H1 (cell line): ENCODE results near the gene ORMDL3. TPM values are rescaled to one million over a fixed set of nuclear protein-coding genes. Genes with fewer than 3 reads are reported as not detected.

Source experiments
- CTCF ChIA-PET: fragments of 300-600 bp; sonication (Branson Sonifier 250); formaldehyde crosslinking; loops from one replicate; lab custom pipeline; 2021; ENCODE audit not compliant: partially characterized antibody; lab: Charles Lee
- POLR2A ChIA-PET: fragments of 300-600 bp; sonication (Branson Sonifier 250); formaldehyde crosslinking; loops from one replicate; lab custom pipeline; 2021; ENCODE audit warnings: inconsistent platforms; ENCODE audit not compliant: partially characterized antibody; lab: Charles Lee
- DNase-seq, 2 experiments: peaks; one replicate each; pipeline versions ENCODE4 v3.0.0 to v3.0.0-alpha.2; 2010 to 2022; ENCODE audit warnings: low spot score in 2 of 2, low read depth in 1 of 2, mixed read lengths in 1 of 2
- FAIRE-seq: peaks from 2 replicates; lab custom pipeline; 2011; peaks lifted over from hg19 to GRCh38; lab: Jason Lieb, UNC
- H2AFZ ChIP-seq: 2 replicates; pipeline ENCODE4 v1.8.1; 2012; ENCODE audit warnings: low read length, inconsistent platforms
- H2AK5ac ChIP-seq: 2 replicates; pipeline ENCODE4 v1.6.1; 2013; ENCODE audit warnings: low read depth, low read length
- H2BK120ac ChIP-seq: replicated peaks from 2 replicates; pipeline ENCODE3; 2013; ENCODE audit warnings: low read depth, low read length, inconsistent platforms
- H2BK12ac ChIP-seq: 2 replicates; pipeline ENCODE4 v1.6.1; 2013; ENCODE audit warnings: low read depth, low read length
- H2BK15ac ChIP-seq: 2 replicates; pipeline ENCODE4 v1.6.1; 2013; ENCODE audit warnings: low read length
- H2BK20ac ChIP-seq: 2 replicates; pipeline ENCODE4 v1.6.1; 2013; ENCODE audit warnings: low read length
- H2BK5ac ChIP-seq: 2 replicates; pipeline ENCODE4 v1.6.1; 2013; ENCODE audit warnings: low read depth, low read length
- H3K14ac ChIP-seq: 2 replicates; pipeline ENCODE4 v1.6.1; 2013; ENCODE audit warnings: inconsistent platforms; ENCODE audit not compliant: insufficient read length
- H3K18ac ChIP-seq: 2 replicates; pipeline ENCODE4 v1.6.1; 2013; ENCODE audit warnings: low read length; ENCODE audit errors: extremely low read depth
- H3K23ac ChIP-seq: 2 replicates; pipeline ENCODE4 v1.6.1; 2013; ENCODE audit warnings: inconsistent platforms; ENCODE audit not compliant: insufficient read length
- H3K23me2 ChIP-seq: 2 replicates; pipeline ENCODE4 v1.6.1; 2013; ENCODE audit warnings: low read depth, low read length
- H3K27ac ChIP-seq: 2 replicates; pipeline ENCODE4 v1.6.1; 2011; ENCODE audit warnings: low read depth, low read length, inconsistent platforms
- H3K27me3 ChIP-seq, 4 experiments: replicated peaks in 1 of 4; 1 replicate in 1 of 4; 2 replicates in 3 of 4; pipeline versions ENCODE4 v1.6.1 to v1.8.1; 2011 to 2013; ENCODE audit warnings: low read length in 3 of 4, mild to moderate bottlenecking in 3 of 4, inconsistent platforms in 2 of 4, mixed read lengths in 2 of 4, moderate library complexity in 1 of 4; ENCODE audit not compliant: control insufficient read depth in 3 of 4, insufficient read depth in 3 of 4; ENCODE audit errors: extremely low read depth in 1 of 4
- H3K36me3 ChIP-seq, 4 experiments: 2 replicates each; pipeline versions ENCODE4 v1.6.1 to v1.8.1; 2011 to 2013; ENCODE audit warnings: mild to moderate bottlenecking in 4 of 4, low read length in 3 of 4, moderate library complexity in 2 of 4, control low read depth in 1 of 4, inconsistent platforms in 1 of 4; ENCODE audit not compliant: insufficient read depth in 4 of 4, control insufficient read depth in 2 of 4
- H3K4ac ChIP-seq: replicated peaks from 2 replicates; pipeline ENCODE3; 2013; ENCODE audit warnings: low read length, low read depth, mixed read lengths, inconsistent platforms; ENCODE audit not compliant: insufficient read length
- H3K4me1 ChIP-seq, 4 experiments: replicated peaks in 1 of 4; 1 replicate in 1 of 4; 2 replicates in 3 of 4; pipeline versions ENCODE4 v1.6.1 to v1.8.1; 2011 to 2013; ENCODE audit warnings: low read length in 3 of 4, inconsistent platforms in 2 of 4, mixed read lengths in 1 of 4; ENCODE audit not compliant: insufficient read depth in 4 of 4, control insufficient read depth in 3 of 4
- H3K4me2 ChIP-seq, 2 experiments: 2 replicates each; pipeline versions ENCODE4 v1.6.1 to v1.8.1; 2011 to 2013; ENCODE audit warnings: low read depth in 2 of 2, low read length in 2 of 2, control low read depth in 1 of 2, inconsistent platforms in 1 of 2, mild to moderate bottlenecking in 1 of 2; ENCODE audit not compliant: insufficient read depth in 1 of 2
- H3K4me3 ChIP-seq, 4 experiments: fragments of 200-600, 300-600 bp in 1 of 4; sonication (generic), shearing (Covaris generic), sonication (Bioruptor Twin) in 1 of 4; 2 replicates each; pipeline versions ENCODE4 v1.5.1 to v1.8.1; 2011 to 2016; ENCODE audit warnings: low read length in 4 of 4, low read depth in 3 of 4, control low read depth in 2 of 4, inconsistent platforms in 2 of 4, mild to moderate bottlenecking in 2 of 4, mixed read lengths in 1 of 4, moderate library complexity in 1 of 4; ENCODE audit not compliant: insufficient read depth in 2 of 4; ENCODE audit errors: extremely low read depth in 1 of 4
- H3K56ac ChIP-seq: replicated peaks from 2 replicates; pipeline ENCODE3; 2013; ENCODE audit warnings: low read depth, mild to moderate bottlenecking, mixed read lengths, low read length, inconsistent platforms; ENCODE audit not compliant: insufficient read length
- H3K79me1 ChIP-seq: 2 replicates; pipeline ENCODE4 v1.6.1; 2013; ENCODE audit warnings: low read depth, low read length, control low read depth
- H3K79me2 ChIP-seq, 2 experiments: 2 replicates each; pipeline versions ENCODE4 v1.6.1 to v1.8.1; 2012 to 2013; ENCODE audit warnings: low read length in 2 of 2, mild to moderate bottlenecking in 2 of 2, inconsistent platforms in 1 of 2; ENCODE audit not compliant: insufficient read depth in 2 of 2, control insufficient read depth in 1 of 2
- H3K9ac ChIP-seq, 4 experiments: replicated peaks in 1 of 4; 1 replicate in 1 of 4; 2 replicates in 3 of 4; pipeline versions ENCODE4 v1.6.1 to v1.8.1; 2011 to 2013; ENCODE audit warnings: low read depth in 3 of 4, low read length in 3 of 4, control low read depth in 2 of 4, mild to moderate bottlenecking in 2 of 4, moderate library complexity in 2 of 4, inconsistent platforms in 1 of 4; ENCODE audit errors: extremely low read depth in 1 of 4
- H3K9me3 ChIP-seq, 2 experiments: 2 replicates each; pipeline versions ENCODE4 v1.6.1 to v1.8.1; 2012 to 2013; ENCODE audit warnings: mild to moderate bottlenecking in 2 of 2, moderate library complexity in 2 of 2, control low read depth in 1 of 2, inconsistent platforms in 1 of 2, low read depth in 1 of 2, low read length in 1 of 2, mixed read lengths in 1 of 2; ENCODE audit not compliant: insufficient read depth in 2 of 2
- H4K20me1 ChIP-seq, 2 experiments: replicated peaks in 1 of 2; 2 replicates each; pipeline versions ENCODE3 to v1.8.1; 2011 to 2013; ENCODE audit warnings: inconsistent platforms in 2 of 2, low read length in 2 of 2, mild to moderate bottlenecking in 1 of 2; ENCODE audit not compliant: insufficient read depth in 2 of 2, control insufficient read depth in 1 of 2
- H4K5ac ChIP-seq: 2 replicates; pipeline ENCODE4 v1.6.1; 2013; ENCODE audit warnings: low read length, low read depth, mixed read lengths, inconsistent platforms; ENCODE audit not compliant: insufficient read length
- H4K8ac ChIP-seq: 2 replicates; pipeline ENCODE4 v1.8.0; 2013; ENCODE audit warnings: mild to moderate bottlenecking, moderate library complexity, low read length, inconsistent platforms; ENCODE audit not compliant: insufficient read depth; ENCODE audit errors: extremely low read depth
- H4K91ac ChIP-seq: replicated peaks from 2 replicates; pipeline ENCODE3; 2013; ENCODE audit warnings: low read length, mixed read lengths, inconsistent platforms; ENCODE audit not compliant: insufficient read length
- ATF3 ChIP-seq: IDR thresholded peaks from 2 replicates; pipeline ENCODE4 v1.6.1; 2011; ENCODE audit warnings: low read depth, mild to moderate bottlenecking, low read length; ENCODE audit not compliant: insufficient read depth
- BRCA1 ChIP-seq: IDR thresholded peaks from 2 replicates; pipeline ENCODE4 v1.6.1; 2012; ENCODE audit warnings: low read depth, low read length, improper control_type of control experiment
- CBX8 ChIP-seq: fragments of 300-800, 300-1000 bp; sonication (generic); IDR thresholded peaks from 2 replicates; pipeline ENCODE4 v1.7.1; 2016; ENCODE audit warnings: low read depth, low read length, borderline replicate concordance
- CTCF ChIP-seq, 3 experiments: IDR thresholded peaks; 1 replicate in 2 of 3; 2 replicates in 1 of 3; pipeline versions ENCODE4 v1.5.1 to v1.6.1; 2011; ENCODE audit warnings: low read length in 3 of 3, mild to moderate bottlenecking in 3 of 3, inconsistent platforms in 2 of 3, low read depth in 1 of 3, moderate library complexity in 1 of 3; ENCODE audit not compliant: insufficient read depth in 1 of 3; ENCODE audit errors: control extremely low read depth in 1 of 3
- KDM5A ChIP-seq: fragments of 200-600 bp; IDR thresholded peaks from 2 replicates; pipeline ENCODE4 v1.7.1; 2012; ENCODE audit warnings: mild to moderate bottlenecking, low read length, inconsistent platforms, mixed read lengths
- RNF2 ChIP-seq: fragments of 200-900, 300-1000 bp; sonication (generic); IDR thresholded peaks from 2 replicates; pipeline ENCODE4 v1.7.1; 2016; ENCODE audit warnings: borderline replicate concordance, low read depth, mild to moderate bottlenecking, antibody characterized with exemption, low read length; ENCODE audit not compliant: poor library complexity, severe bottlenecking; ENCODE audit errors: missing control alignments
- USF2 ChIP-seq: IDR thresholded peaks from 2 replicates; pipeline ENCODE4 v1.6.1; 2011; ENCODE audit warnings: low read length, improper control_type of control experiment
- WGBS, 2 experiments: shearing (Covaris generic) in 1 of 2; methylation state at CpG; one replicate each; pipeline versions ENCODE4 v1.1.6 to v1.1.7; 2013 to 2015; ENCODE audit warnings: low lambda C conversion rate in 2 of 2, mixed read lengths in 2 of 2, inconsistent platforms in 1 of 2, low coverage in 1 of 2, missing lambda C conversion rate in 1 of 2; ENCODE audit not compliant: insufficient replicate concordance in 2 of 2, insufficient coverage in 1 of 2, insufficient read length in 1 of 2; ENCODE audit errors: extremely low coverage in 1 of 2, missing lambda C conversion rate in 1 of 2; 5-methylcytosine and 5-hydroxymethylcytosine counted together
- polyA plus RNA-seq, 7 experiments: library from polyadenylated mRNA; depleted of rRNA in 3 of 7; stranded (reverse) in 5 of 7; unstranded in 2 of 7; fragments of >200 nt in 5 of 7; fragments of 200-250 nt in 2 of 7; gene quantifications; 1 replicate in 5 of 7; 2 replicates in 1 of 7; 4 replicates in 1 of 7; pipeline versions ENCODE4 v1.2.1 to v1.2.3, GENCODE V29; 2011 to 2013; ENCODE audit warnings: missing spikeins in 2 of 7, mixed read lengths in 2 of 7
- total RNA-seq: library from RNA; stranded (reverse); fragmentation: NEBNext Ultra II Directional; extraction: Animal tissue kit (Norgen Biotek cat#: 25700); gene quantifications from 2 replicates; pipeline ENCODE4 v1.2.1, GENCODE V29; 2021

Gene ORMDL3
- total and polyA plus RNA-seq, 2 of the 8 experiments (the other 6 are each of a cell fraction or from before 2014, with no cell fraction given) = 50.4 to 108 TPM

GRCh38 chr17:39872751-39873150 lies 54.6 kb downstream of the ORMDL3 start:
- no peak overlapping the region for H2BK15ac ChIP-seq
- H4K5ac ChIP-seq = no peak overlapping the region
- no peak overlapping the region for H2BK20ac ChIP-seq
- no peak overlapping the region for H3K56ac ChIP-seq
- H4K91ac ChIP-seq = no peak overlapping the region
- CTCF ChIA-PET = interaction anchor here (0.6 to 1.8 kb wide), 8 partner anchors 10 to 112 kb away, joined by 3 to 5 read pairs (median 4); no protein-coding TSS in a partner anchor
- no peak for DNase-seq
- no peaks in the 10 kb centered on the region; a peak in 1 of 7 replicates for H3K4me1 ChIP-seq
- H3K4me2 ChIP-seq = no peak overlapping the region
- H3K27me3 ChIP-seq = peaks cover 0 to 4% (median 4%) of the 10 kb centered on the region in 4 experiments; a peak in 2 of 7 replicates
- H3K27ac ChIP-seq = no peak overlapping the region
- no peak overlapping the region for H2AK5ac ChIP-seq
- no peaks in the 10 kb centered on the region for H3K23me2 ChIP-seq
- H3K9me3 ChIP-seq = no peaks in the 10 kb centered on the region
- no peak overlapping the region for H3K23ac ChIP-seq
- no peak overlapping the region for H2BK5ac ChIP-seq
- no peak overlapping the region for H2AFZ ChIP-seq
- no peak overlapping the region for H3K4ac ChIP-seq
- WGBS, 2 experiments = 83% methylated on average over 2 of the region's 2 CpGs; no CpG with 5 or more reads in 1 of the 2 experiments
- no peaks in the 10 kb centered on the region for H3K36me3 ChIP-seq
- H3K4me3 ChIP-seq = no peak overlapping the region
- H3K79me1 ChIP-seq = no peaks in the 10 kb centered on the region
- H4K8ac ChIP-seq = no peak overlapping the region
- H3K18ac ChIP-seq = no peak overlapping the region
- no peak for TF ChIP-seq KDM5A
- no peak for TF ChIP-seq RNF2
- TF ChIP-seq USF2 = no peak
- TF ChIP-seq CBX8 = no peak
- TF ChIP-seq CTCF (IDR thresholded peaks at IDR 0.05; ENCODE audit: control extremely low read depth in 1 of 3, insufficient read depth in 1 of 3, low read depth in 1 of 3, low read length in 3 of 3) = no peak
- TF ChIP-seq ATF3 = no peak
- TF ChIP-seq BRCA1 = no peak
- no peak overlapping the region for H3K9ac ChIP-seq
- H4K20me1 ChIP-seq = no peaks in the 10 kb centered on the region
- H3K14ac ChIP-seq = no peak overlapping the region
- no peak for FAIRE-seq
- POLR2A ChIA-PET = no interaction called here
- no peaks in the 10 kb centered on the region for H3K79me2 ChIP-seq
- H2BK12ac ChIP-seq = no peak overlapping the region
- no peak overlapping the region for H2BK120ac ChIP-seq
